Stimulated activated CD4-positive, alpha-beta T cell treated with anti-CD3 and anti-CD28 coated beads, TNF-alpha, amount 100 ng/mL, for 24 hours (primary cell): ENCODE measurements around the gene SNAPIN.
A peak's percentile ranks its signal among the peaks of the same experiment; 100 is the strongest.
"Not testable (repeated sequence)": the region's sequence is repeated elsewhere in the genome, so short reads cannot be mapped to it uniquely, and the experiment has no call there.

Experiments used
- DNase-seq, 3 experiments: peaks; one replicate each; pipeline ENCODE4 v3.0.0-alpha.2; 2020; ENCODE audit warnings: low read depth in 3 of 3

The SNAPIN gene

DNA sequence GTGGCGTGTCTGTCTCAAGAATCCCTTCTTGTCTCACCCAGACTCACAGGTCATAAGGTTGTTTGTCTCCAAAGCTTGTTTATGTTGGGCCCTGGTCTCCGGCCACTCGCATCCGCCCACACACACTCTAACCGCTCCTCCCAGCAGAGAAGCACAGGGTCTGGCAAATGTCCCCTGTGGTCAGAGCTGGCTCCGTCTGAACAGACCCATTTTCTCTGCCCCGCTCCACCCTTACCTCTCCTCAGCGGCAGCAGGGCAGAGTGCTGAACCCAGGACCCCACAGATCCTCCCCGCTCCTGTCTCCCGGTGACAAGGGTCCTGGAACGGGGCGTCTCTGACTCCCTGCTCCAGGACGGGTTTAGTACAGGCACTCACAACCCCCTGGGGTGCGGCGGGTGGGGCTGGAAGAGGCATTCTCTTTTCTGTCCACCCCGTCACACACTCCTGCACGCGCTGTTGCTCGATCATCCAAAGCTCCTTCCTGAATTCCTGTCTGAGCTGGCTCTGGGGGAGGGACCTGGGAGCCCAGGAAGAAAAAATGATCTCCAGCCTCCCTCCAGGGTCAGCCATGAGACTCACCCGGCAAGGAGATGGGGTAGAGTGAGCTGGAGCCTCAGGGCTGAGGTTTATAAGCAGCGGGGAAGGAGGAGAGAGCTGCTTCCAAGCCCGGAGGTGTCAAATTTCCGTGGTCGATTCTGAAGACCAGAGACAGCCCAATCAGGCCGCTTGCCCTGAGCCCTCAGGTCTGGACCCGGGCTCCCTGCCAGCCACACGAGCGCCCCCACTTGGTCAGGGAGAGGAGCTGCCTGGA, 31.4 kb upstream of the SNAPIN start, which contains the start of gene S100A13:
TSS of gene S100A13 (minus strand) at position 602 of the 811 bp plus-strand sequence. CDS start 1,033 bp downstream, outside the sequence.
- DNase-seq, result no peak

DNA sequence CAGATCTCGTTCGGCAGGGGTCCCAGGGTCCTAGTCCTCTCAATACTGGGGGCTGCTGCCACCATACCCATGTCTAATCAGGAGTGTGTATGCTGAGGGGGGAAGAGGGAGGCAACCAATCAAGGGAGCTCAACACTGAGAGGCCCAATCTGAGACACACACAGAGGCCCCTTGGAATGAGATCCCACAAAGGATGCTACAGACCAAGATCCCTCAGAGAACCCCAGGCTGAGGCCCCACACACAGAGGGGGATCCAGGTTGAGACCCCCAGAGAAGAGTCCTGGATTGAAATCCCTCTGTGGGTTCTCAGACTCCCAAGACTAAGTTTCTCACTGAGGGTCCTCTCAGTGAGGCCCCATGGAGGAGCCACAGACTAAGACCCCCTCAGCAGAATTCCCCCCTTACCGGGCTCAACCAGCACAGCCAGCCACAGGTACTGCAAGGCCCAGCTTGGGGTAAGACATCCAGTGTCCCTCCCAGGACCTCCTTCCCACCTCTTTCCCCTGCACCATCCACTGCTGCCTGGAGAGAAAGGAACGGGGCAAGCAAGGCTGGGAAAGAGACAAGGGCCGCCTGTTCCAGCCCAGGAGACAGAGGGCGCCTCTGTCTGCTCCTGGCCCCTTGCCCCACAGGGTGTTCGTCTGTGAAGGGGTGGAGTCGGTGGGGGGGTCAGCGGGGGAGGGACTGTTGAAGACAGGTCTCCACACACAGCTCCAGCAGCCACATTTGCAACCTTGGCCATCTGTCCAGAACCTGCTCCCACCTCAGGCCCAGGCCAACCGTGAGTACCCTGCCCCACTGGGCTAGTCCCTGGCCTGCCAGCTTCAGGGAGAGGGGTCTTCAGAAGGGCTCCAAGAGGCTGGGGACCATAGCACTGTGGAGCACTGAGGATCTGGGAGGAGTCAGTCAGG, 30.5 kb upstream of the SNAPIN start, which contains the start of gene S100A1:
TSS of gene S100A1 (plus strand) at position 720 of the 912 bp plus-strand sequence. CDS start 2,088 bp downstream, outside the sequence.
- no peak for DNase-seq

DNA sequence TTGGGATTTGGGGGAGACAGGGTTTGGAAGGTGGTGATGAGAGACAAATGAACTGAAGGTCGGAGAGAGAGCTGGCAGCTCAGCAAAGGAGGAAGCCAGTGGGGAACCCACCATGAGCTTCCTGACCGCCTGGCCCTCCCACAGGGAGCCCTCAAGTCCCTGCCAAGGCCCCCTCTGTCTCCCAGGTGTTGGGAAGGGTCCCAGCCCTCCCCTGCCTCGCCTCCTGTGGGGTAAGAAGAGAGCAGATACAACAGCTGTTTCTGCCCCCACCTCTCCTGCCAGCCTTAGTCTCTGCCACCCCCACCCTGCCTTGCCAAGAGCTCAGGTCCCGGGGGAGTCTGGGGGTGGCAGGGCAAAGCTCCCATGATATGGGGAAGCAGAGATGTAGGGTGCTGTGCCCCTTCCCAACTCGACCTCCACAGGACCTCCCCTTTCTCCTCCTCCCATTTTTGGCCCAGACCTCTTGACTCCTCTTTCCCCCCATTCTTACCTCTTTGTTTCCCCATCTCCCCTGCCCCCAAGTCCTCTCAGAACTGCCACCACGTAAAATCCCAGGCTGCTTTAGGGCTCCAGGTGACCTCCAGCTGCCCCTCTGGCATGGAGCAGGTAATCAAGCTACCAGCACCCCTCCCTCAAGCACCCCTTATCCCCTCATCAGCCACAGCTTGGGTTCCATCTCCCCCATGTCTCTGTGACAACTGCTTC, 29.7 kb upstream of the SNAPIN start:
- DNase-seq, result no peak

DNA sequence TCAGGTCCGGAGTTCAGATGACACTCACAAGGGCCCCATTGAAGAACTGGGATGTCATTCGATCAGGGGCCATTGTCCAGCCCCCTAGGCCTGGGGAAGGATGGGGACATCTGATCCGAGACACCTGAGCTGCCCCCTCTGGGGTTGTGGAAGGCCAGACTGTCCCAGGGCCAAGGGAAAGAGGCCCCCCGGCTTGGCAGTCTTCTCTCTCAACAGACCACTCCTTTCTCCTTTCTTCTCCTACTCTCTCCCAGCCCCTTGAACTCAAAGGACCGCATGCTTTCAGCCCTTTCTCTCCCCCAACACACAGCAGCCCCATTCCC, 29.2 kb upstream of the SNAPIN start:
- DNase-seq, result no peak

DNA sequence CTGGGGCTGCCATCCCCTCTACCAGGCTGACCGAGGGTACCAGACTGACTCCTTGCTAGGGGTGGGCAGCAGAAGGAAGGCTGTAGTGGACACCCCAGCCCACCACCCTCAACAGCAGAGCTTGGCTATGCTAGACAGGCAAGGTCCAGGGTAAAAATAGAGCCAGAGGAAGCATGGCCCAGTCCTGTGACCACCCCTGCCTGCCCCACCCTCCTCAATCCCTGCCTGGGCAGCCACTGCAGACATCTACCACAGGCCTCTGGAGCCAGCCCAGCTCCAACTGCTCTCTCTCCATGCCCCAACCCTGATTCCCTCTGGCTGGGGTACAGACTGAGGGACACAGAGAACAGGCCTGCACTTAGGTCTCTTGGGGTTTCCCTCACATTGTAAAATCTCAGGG, 28.5 kb upstream of the SNAPIN start:
- no peak for DNase-seq

DNA sequence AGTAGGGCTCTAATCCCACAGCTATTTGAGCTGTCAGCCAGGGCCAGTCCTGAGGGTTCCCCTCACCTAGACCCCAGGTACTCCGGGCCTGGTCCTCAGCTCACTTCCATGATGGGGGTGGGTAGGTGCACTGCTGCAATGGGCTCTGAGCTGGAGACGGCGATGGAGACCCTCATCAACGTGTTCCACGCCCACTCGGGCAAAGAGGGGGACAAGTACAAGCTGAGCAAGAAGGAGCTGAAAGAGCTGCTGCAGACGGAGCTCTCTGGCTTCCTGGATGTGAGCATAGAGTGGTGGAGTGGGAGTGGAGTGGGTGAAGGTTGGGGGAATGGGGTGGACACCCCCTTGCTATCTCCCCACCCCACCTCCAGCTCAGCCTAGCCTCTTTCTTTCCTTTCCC, 28.1 kb upstream of the SNAPIN start:
- DNase-seq, result no peak

DNA sequence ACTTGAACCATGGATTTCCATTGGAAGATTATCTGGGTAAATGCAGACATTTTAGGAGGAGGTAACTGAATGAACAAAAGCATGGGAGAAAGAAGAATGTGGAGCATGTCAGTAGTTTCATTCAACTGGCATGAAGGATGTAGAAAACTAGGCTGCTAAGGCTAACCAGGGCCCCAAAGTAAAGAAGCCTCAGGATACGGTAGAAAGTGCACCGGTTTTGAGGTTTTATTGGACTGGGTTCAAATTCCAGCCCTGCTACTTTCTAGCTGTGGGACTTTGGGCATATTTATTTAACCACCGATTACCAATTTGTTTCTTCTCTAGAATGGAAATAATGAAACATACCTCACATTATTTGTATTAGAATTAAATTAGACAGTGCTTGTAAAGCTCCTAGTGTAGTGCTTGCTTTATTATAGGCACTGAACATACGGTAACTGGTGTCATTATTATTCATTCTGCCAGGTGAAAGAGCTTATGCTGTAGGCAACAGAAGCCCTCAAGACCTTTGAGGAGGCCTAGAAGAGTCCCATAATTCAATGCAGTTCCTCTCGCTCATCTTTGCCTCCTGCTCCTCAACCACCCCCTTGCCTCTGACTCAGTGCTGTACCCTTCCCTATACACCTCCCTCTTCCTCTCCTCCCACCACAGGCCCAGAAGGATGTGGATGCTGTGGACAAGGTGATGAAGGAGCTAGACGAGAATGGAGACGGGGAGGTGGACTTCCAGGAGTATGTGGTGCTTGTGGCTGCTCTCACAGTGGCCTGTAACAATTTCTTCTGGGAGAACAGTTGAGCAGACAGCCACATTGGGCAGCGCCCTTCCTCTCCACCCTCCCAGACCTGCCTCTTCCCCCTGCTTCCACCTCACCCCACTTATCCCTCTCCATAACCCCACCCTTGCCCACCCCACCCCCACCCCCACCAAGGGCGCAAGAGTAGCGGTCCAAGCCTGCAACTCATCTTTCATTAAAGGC, 27.2 kb upstream of the SNAPIN start:
- DNase-seq, result no peak

DNA sequence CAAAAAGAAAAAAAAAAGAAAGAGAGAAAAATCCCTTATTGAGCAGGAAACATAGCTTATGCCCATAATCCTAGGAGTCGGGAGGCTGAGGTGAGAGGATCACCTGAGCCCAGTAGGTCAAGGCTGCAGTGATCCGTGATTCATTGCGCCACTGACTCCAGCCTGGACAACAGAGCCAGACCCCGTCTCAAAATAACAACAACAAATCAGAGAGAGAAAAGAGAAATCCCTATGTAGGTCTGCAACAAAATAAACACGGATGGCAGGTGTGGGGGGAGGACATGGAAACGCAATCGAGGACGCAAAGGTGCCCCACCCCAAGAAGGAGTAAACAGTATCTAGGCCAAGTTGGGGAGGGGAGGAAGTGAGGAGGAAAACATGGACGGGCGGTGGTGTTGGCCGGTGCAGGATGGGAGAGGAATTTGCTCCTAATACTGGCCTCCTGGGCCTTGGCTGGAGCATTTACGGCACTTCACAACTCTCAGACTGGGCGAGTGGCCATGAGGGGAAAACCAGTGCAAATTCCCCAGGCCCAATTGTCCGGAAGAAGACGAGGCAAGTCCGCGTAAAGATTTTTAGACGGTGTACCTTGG, 25.2 kb upstream of the SNAPIN start:
- no peak for DNase-seq

DNA sequence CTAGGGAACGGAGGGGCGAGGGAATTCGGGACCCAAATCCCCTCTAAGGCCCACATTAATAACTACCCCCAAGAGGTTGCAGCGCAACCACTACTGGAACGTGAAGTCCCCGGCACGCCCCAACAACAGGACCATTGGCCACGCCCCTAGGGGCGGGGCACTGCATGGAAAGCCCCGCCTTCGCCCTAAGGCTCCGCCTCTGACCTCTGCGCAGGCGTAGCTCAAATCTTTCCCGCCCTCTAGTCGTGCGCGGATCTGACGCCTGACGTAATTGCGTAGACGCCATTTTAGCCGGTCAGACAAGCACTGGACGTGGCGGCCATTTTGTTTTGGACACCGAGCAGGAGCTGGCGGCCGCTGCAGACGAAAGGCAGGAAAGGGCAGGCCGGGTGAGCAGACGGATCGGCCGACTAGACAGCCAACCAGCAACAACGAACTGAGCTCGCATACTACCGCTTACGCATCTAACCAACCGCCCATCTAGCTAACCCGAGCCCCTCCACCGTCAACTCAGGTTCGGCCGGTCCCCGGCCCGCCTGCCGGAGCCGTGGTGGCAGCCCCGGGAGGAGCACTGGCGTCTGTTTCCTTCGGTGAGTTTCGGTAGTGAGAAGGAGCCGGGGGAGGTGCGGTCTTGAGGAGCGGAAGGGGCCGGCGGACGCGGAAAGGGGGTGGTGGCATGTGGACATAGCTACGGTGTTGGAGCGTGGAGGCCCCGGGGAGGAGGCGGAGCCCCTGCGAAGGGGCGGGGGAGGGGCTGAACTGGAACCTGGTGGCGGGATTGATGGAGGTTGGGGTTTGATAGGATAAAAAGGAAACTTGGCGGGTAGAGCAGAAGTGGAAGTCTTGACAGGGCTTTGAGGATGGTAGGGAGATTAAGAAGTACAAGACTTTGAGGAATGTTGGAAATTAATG, 24.5 kb upstream of the SNAPIN start, which contains the start of gene CHTOP:
TSS of gene CHTOP (plus strand) at position 313 of the 912 bp plus-strand sequence. CDS start 2,523 bp downstream, outside the sequence.
- DNase-seq, result peak; percentile 95

DNA sequence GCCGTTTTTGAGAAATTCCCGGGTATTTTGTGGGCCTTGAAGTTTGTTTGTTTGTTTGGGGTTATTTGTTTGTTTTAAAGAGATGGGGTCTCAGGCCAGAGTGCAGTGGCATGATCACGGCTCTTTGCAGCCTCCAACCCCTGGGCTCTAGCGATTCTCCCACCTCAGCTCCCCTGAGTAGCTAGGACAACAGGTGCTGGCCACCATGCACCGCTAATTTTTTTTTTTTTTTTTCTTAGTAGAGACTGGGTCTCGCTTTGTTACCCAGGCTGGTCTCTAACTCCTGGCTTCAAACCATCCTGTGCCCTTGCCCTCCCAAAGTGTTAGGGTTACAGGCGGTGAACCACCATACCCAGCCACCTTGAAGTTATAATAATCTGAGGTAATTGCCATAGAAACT, 22.6 kb upstream of the SNAPIN start:
- no peak for DNase-seq

DNA sequence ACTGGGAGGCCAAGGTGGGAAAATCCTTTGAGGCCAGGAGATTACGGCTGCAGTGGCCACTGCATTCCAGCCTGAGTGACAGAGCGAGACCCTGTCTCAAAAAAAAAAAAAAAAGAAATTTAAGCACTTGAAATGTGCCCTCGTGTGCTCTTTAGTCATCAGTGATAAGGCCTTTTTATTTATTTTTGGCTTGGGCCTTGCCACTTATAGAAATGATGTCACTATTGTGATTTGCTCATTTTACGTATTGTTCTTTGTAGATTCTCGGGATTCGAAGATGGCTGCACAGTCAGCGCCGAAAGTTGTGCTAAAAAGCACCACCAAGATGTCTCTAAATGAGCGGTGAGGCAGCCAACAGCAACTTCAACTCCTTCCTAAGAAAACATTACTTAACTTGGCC, 22.2 kb upstream of the SNAPIN start:
- DNase-seq, result no peak

DNA sequence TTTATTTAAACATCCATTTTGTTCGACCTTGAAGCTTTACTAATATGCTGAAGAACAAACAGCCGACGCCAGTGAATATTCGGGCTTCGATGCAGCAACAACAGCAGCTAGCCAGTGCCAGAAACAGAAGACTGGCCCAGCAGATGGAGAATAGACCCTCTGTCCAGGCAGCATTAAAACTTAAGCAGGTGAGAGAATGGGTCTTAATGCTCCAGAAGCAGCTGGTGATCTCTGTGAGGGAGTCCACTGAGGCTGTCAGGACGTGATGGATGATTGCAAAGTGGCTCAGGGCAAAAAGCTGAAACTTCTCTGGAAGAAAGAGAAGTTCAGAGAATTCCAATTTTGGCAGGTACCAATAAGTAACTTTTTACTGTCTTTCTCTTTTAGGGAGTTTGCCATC, 20.2 kb upstream of the SNAPIN start:
- no peak for DNase-seq

DNA sequence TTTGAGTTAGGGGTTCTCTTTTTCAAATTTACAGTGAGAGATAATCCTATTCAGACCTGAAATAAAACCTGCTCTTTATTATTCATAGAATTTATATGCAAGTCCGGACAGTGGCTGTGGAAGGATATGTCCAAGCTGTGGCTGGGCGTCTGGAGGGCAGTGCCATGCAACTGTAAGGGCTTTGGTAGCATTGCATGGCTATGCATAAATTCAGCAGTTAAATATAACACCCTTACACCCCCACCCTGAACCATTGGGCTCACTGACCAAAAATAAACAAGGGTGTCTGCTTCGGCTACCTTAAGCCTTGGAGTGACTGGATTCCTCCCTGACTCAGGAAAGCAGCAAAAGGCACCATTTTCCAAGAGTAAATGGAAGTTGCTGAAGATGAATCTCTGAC, 19.2 kb upstream of the SNAPIN start:
- DNase-seq, result no peak

DNA sequence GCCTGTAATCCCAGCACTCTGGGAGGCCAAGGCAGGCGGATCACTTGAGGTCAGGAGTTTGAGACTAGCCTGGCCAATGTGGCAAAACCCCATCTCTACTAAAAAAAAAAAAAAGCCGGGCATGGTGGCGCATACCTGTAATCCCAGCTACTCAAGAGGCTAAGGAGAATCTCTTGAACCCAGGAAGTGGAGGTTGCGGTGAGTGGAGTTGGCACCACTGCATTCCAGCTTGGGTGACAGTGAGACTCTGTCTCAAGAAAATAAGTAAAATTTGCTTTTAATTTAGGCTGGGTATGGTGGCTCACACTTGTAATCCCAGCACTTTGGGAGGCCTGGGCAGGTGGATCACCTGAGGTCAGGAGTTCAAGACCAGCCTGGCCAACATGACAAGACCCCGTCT, 18.3 kb upstream of the SNAPIN start:
- DNase-seq, result not testable (repeated sequence)

DNA sequence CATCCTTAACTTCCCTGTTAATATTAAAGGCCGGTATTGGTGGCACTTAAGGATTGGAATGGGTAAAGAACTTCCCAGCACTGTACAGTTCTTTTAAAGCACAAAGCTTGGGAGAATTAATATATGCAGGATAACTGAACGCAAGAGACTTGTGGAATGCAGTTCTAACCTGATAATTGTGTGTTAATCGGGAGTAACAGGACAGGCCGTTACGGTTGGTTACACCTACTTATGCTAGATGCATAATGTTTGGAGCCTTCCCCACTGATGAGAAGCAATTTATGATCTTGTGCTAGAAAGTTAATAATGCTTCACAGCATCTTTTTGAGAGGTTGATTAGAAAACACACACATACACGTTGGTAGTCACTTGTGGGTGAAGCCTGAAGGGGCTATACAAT, 17.6 kb upstream of the SNAPIN start:
- DNase-seq, result no peak

DNA sequence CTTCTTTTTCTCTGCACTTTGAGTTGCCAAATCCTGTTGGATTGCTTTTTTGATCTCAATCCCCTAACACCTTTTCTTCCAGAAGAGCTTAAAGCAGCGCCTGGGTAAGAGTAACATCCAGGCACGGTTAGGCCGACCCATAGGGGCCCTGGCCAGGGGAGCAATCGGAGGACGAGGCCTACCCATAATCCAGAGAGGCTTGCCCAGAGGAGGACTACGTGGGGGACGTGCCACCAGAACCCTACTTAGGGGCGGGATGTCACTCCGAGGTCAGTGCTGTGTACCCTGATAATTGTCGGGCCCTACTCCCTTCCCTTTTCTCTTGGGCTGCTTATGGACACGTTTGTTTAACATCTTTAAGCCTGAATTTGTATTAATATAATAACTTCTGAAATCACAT, 16.3 kb upstream of the SNAPIN start:
- DNase-seq, result no peak

DNA sequence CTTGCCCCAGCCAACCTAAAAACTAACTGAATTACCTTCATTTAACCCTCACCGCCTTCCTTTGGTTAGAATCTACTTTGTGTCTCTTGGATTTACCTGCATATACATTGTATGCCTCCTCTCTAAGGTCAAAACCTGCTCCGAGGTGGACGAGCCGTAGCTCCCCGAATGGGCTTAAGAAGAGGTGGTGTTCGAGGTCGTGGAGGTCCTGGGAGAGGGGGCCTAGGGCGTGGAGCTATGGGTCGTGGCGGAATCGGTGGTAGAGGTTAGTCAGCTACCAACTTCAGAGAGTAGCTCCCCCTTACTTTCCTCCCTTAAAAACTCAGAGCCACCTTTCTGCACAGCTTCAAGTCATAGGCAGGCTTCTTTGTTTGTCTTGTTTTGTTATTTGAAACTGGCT, 15.4 kb upstream of the SNAPIN start:
- no peak for DNase-seq

DNA sequence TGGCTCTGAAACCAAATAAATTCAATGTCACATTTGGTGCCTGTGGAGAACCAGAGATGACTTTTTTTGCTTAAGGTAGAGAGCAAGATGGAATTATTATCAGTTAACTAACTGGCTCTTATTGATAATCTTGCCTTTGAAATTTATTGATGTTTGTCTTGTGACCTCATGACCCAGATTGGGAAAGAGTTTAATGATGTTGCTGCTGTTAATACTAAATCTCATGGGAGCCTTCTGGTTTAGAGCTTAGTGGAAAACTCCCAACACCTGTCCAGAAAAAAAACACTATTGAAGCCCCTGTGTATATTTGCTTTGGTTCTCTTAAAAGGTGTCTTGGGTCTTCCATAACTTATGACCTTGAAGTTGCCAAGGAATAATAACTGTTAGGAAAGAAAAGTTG, 14.7 kb upstream of the SNAPIN start:
- DNase-seq, result no peak

DNA sequence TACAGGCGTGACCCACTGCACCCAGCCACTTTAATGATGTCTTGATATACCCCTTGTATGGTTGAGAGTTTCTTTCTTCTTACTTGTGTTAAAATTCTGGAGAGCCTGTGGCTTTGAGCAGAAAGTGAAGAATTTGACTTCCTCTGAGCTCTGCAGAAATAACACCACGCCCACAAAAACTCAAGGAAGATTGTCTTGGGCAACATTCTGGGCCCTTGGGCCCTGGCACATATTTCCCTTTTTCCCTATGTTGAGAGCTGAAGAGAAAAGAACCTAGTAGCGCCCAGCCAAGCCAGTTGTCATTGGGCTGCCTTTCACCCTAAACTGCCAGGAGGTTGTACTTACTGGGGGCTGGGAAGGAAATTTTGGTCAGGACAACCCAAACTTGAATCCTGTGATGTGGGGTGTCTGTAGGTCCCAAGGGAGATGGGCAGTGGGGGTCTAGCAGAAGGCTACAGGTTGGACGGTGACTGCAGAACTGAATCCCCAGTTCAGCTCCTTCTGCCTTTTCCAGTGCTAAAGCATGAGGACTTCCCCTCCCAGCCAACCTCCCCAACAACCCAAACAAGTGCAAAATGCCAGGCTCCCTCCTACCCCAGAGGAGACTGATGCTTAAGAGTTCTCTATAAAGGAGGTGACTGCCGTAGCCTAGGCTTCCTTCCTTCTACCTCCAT, 11.7 kb upstream of the SNAPIN start:
- no peak for DNase-seq
